Measurements from ENCODE around the gene ACKR2.

The ACKR2 gene

DNA sequence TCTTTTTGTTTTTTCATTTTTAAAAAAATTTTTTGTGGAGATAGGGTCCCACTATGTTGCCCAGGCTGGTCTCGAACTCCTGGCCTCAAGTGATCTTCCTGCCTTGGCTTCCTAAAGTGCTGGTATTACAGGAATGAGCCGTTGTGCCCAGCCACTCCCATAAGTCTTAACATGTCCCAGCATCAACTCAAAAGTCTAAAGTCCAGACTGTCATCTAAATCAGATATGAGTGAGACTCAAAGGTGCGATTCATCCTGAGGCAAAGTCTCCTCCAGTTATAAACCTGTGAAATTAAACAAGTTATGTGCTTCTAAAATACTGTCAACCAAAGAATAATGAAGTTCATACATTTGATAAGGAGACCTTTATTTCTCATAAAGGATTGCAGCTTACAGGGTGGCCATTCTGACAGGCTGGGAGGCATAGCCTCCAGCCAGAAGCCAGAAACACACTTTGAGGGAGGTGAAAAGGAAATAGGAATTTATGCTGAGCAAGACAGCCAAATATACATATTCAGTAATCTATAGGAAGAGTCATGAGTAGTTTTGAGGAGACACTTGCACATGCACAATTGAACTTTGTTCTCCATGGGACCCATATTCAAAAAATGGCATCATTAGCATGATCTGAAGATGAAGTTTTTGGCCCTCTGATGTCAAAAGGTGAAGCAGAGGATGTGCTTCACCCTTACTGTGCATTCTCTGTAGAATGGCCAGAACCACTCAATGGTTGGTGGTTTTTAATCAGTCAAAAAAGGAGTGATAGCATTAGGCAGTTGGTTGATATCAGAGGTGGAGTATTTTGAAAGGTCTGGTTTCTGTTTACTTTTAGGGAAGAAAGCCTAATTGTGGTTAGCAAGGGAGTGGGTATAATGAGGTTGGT is 85.7 kb downstream of the ACKR2 start:
- DNase-seq, result no peak

GRCh38 chr3:42895580-42895868 is 86.3 kb downstream of the ACKR2 start:
- DNase-seq, result no peak

DNA sequence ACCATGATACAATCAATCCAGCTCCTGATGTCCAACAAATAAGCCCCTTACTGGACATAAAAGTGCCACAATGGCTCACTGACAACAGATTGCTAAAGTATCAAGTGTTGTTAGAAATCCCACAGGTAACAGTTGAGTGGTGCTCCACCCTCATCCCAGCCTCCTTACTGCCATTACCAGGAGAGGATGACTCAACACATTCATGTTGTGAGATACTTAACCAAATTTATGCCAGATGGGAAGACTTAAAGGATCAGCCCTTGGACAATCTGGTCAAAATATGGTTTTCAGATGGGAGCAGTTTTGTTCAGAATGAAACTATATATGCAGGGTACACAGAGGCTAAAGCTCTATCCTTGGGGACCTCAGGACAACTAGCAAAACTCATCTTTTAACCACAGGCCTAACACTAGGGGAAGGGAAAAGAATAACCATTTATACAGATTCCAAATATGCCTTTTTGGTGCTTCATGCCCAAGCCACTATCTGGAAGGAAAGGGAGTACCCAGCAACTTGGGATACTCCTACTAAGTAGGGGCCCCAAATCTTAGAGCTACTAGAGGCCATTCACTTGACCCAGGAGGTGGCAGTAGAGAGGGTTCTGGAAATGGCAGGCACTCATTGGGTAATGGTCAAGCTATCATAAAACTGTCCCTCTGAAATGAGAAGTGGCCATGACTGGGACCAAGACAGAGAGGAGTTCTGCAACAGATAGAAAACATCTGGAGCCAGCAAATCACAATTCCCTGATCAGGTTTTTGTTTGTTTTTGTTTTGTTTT is 89.8 kb downstream of the ACKR2 start:
- no peak for DNase-seq

DNA sequence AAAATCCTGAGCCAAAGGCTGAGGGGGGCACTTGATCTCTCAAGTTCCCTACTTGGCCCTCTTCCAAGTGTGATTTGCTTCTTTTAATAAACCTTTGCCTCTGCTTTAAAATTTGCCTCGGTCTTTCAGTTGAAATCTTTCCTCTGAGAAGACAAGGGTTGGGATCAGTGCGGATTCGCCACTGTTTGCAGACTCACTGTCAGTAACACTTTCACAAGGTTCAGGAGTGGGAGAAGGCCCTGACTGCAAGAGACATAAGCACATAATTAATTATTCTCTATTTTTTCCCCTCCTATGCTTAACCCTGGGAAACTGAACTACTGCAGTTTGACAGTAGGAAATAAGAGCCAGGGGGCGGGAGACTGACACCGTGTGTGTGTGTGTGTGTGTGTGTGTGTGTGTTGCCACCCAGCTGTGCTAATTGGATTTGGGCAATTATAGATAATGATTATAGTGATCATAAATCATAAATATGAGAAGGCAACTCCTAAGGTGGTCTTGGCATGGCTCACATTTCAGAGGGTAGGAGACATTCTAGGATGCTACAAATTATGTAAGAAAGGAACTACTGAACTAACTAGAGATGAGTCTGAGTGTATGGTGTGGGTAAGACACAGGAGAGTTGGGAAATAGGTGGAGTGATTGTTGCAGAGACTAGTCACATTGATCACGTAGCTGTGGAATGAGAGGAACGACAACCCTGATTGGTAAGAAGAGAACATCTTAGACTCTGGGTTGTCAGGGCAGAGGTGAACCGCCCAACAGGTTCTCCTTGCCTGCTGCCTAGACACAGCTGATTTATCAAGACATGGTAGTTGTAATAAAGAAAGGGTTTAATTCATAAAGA is 91.2 kb downstream of the ACKR2 start:
- DNase-seq, result no peak

DNA sequence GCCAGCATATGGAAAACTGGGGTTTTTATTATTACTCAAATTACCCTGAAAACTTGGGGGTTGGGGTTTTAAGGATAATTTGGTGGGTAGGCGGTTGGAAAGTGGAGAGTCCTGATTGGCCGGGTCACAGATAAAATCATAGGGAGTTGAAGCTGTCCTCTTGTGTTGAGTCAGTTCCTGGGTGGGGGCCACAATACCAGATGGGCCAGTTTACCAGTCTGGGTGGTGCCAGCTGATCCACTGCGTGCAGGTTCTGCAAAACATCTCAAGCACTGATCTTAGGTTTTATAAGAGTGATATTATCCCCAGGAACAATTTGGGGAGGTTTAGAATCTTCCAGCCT is 91.8 kb downstream of the ACKR2 start:
- DNase-seq, result no peak

DNA sequence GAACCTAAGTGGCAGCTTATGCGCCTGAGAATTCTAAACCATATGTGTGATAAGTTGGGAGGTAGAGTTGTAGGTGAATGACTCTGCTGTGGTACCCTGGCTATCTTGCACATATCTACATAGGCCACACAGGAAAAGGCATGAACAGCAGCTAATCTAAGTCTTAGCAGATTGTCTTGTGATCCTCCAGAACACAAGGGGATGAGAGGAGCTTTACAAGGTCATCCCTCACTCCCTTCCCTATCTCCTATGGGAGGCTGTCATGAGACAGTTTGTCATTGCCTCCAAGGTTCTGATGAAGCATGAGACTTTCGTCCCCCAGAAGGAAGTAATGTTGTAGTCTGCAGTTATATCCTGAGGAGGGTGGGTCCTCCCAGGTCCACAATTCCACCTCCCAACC is 93.0 kb downstream of the ACKR2 start:
- no peak for DNase-seq

DNA sequence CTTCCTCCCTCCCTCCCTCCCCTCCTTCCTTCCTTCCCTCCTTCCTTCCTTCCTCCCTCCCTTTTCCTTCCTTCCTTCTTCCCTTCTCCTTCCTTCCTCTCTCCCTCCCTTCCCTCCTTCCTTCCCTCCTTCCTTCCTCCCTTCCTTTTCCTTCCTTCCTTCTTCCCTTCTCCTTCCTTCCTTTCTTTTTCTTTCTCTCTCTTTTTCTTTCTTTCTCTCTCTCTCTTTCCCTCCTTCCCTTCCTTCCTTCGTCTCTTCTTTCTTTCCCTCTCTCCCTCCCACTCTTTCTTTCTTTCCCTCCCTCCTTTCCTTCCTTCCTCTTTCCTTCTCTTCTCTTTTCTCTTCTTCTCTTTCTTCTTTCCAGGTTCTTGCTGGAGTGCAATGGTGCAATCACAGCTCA is 94.8 kb downstream of the ACKR2 start:
- no peak for DNase-seq

DNA sequence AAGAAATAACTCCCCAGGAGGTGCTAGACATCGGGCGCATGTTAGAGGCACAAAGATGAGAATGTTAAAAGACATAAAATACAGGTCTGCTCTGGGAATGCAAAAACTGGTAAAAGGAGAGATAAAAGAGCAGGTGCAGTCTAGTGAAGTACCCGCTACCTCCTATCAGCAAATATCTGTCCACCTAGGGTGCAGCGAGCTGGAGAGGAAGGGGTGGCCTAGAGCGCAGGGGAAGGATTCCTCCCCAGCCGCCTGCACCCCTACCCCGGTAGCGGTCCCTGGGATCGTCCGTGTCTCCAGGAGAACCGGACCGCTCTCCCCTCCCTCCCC is 96.5 kb downstream of the ACKR2 start:
- no peak for DNase-seq

DNA sequence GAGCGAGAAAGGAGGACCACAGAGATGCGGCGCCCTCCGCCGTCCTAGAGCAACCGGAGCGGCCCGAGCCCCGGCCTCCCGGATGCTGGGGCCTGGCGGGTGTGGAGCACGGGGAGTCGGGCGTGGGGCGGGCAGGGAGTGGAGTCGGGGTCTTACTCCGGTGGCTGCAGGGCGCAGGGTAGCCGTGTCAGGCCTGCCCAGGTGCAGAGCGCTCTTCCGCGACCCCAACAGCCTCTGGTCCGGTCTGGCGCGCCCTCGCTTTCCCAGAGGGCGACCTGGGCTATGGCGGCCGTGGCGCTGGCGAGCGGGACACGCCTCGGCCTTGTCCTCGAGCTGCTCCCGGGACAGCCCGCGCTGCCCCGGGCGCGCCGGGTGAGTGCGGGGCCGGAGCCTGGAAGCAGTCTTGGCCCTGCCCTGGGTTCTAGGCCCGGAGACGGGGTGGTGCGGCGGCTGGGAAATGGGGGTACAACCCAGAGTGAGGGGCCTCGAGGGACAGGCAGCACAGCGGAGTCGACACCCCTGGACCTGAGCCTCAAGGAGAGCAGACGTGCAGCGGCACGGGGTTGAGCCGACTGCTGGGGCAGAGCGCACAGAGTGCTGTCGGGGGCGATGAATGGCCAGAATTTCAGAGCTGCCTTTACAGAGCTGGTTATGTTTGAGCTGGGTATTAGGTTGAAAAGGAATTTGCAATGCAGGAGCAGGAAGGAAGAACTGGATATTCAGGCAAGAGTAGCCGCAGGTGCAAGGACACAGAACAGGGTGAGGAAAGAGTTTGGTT is 97.0 kb downstream of the ACKR2 start, which contains the start of gene ZNF662:
Gene ZNF662, plus strand, starts transcription at position 73 of the 778 bp plus-strand sequence. CDS start 1,973 bp downstream, outside the sequence.
- DNase-seq, result no peak

DNA sequence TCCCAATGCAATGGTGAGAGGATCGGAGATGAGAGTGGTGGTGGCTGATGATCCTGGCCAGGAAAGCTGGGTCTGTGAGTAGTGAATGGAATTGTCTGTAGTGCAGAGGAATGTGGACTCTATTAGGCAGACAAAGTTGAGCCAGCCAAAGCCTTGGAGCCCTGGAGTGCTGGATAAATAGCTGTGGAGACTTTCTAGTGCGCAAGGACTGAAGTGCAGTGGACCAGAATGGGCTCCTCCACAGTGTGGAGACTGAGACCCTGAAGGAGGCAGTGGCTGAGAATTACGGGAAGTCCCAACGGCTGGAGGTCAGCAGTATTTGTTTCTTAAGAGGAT is 97.6 kb downstream of the ACKR2 start:
- DNase-seq, result no peak

DNA sequence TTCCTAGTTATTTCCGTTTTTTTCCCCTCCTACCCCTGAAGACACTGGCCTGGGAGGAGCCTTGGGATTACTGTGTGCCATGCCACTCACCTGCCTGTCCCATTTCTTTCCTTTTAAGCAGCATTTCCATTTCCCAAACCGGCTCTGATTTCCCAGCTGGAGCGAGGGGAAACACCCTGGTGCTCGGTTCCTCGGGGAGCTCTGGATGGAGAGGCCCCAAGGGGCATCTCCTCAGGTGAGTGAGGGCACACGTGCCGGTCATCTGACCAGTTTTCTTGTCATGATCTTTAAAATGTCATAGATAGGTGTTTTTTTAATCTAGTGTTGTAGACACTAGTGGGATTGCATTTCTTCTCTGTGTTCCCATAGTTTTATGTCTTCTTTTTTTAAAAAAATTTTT is 99.4 kb downstream of the ACKR2 start:
- no peak for DNase-seq

- no peak for DNase-seq
Observed at GRCh38 chr3:42911551-42911950, 102.3 kb downstream of the ACKR2 start.

DNA sequence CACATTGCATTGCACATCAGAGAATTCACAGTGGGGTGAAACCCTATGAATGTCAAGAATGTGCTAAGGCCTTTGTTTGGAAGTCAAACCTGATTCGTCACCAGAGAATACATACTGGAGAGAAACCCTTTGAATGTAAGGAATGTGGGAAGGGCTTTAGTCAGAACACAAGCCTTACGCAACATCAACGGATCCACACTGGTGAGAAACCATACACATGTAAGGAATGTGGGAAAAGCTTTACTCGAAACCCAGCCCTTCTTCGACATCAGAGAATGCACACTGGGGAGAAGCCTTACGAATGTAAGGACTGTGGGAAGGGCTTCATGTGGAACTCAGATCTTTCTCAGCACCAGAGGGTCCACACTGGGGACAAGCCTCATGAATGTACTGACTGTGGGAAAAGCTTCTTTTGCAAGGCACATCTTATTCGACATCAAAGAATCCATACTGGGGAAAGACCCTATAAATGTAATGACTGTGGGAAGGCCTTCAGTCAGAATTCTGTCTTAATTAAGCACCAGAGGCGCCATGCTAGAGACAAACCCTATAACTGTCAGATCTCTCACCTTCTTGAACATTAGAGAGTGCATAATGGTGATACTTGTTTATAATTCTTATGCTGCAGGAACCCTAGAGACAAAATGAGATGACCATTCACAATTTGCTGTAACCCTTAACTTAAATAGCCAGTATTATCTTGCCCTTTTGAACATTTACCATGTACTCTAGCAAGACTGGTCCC is 105.7 kb downstream of the ACKR2 start:
- no peak for DNase-seq
